Esophagus squamous epithelium (tissue), 4 donors: ENCODE data around the gene CREBBP.

Experiments
- POLR2A ChIP-seq, 4 donors: fragments of 450-650 bp; IDR thresholded peaks; one replicate each; pipeline ENCODE4 v1.6.1; 2017; ENCODE audit warnings: antibody characterized with exemption in 4 of 4, mild to moderate bottlenecking in 4 of 4, moderate library complexity in 3 of 4
- TF ChIP-seq, protein P1 (sequence below), 6 experiments: fragments of 450-650 bp in 4 of 6; fragments of 200-600 bp in 2 of 6; sonication (generic) in 2 of 6; IDR thresholded peaks; one replicate each; pipeline ENCODE4 v1.5.1; 2016 to 2019; ENCODE audit warnings: antibody characterized with exemption in 6 of 6, mild to moderate bottlenecking in 4 of 6, moderate library complexity in 4 of 6

DNA sequence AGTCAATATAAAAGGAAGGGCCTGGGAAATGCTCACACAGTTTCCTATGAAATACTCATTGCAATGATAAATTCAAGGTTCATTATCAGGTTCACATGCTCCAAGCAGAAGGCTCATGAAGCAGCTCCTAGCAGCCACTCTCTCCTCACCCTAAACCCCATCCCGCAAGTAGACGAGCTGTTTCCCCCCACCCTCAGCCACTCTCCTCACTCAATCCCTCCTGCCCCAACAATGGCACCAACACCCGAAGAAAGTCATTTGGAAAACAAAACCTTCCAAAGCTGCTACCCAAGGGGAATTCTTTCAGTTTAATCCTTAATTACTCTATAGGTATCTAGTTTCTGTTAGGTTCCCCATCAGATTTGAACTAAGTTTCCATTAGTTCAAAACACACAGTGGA, 69.7 kb downstream of the CREBBP start:
- TF ChIP-seq POLR2A (IDR thresholded peaks at IDR 0.05): no peak
- TF ChIP-seq, protein P1, sequence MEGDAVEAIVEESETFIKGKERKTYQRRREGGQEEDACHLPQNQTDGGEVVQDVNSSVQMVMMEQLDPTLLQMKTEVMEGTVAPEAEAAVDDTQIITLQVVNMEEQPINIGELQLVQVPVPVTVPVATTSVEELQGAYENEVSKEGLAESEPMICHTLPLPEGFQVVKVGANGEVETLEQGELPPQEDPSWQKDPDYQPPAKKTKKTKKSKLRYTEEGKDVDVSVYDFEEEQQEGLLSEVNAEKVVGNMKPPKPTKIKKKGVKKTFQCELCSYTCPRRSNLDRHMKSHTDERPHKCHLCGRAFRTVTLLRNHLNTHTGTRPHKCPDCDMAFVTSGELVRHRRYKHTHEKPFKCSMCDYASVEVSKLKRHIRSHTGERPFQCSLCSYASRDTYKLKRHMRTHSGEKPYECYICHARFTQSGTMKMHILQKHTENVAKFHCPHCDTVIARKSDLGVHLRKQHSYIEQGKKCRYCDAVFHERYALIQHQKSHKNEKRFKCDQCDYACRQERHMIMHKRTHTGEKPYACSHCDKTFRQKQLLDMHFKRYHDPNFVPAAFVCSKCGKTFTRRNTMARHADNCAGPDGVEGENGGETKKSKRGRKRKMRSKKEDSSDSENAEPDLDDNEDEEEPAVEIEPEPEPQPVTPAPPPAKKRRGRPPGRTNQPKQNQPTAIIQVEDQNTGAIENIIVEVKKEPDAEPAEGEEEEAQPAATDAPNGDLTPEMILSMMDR (IDR thresholded peaks at IDR 0.05): no peak
